A549 (cell line): ENCODE results near the gene PLEKHN1.
"Not testable (repeated sequence)": the region's sequence is repeated elsewhere in the genome, so short reads cannot be mapped to it uniquely, and the experiment has no call there.

ENCODE experiments used
- CBX8 ChIP-seq: fragments of 200-600 bp; sonication (generic); IDR thresholded peaks from 2 replicates; pipeline ENCODE4 v1.6.1; 2016
- CEBPB ChIP-seq, 2 experiments: fragments of >200 bp in 1 of 2; sonication (Bioruptor Twin) in 1 of 2; formaldehyde crosslinking in 1 of 2; IDR thresholded peaks; 2 replicates each; pipeline ENCODE4 v1.6.1; 2012 to 2016
- CTCF ChIP-seq: fragments of >200 bp; sonication (Bioruptor Twin); formaldehyde crosslinking; IDR thresholded peaks from 3 replicates; pipeline ENCODE4 v1.5.1; 2016
- ELK1 ChIP-seq: fragments of 150-350 bp; IDR thresholded peaks from 2 replicates; pipeline ENCODE4 v1.6.1; 2014; ENCODE audit warnings: low read depth, mild to moderate bottlenecking, low read length
- HMGXB4 ChIP-seq: fragments of 250-450 bp; sonication (Bioruptor Pico); IDR thresholded peaks from 2 replicates; pipeline ENCODE4 v1.5.0; 2021; ENCODE audit warnings: mild to moderate bottlenecking, moderate library complexity, borderline replicate concordance
- JUN ChIP-seq, 2 experiments: fragments of >200 bp; sonication (Bioruptor Twin); formaldehyde crosslinking; IDR thresholded peaks; 2 replicates in 1 of 2; 3 replicates in 1 of 2; pipeline ENCODE4 v1.6.1; 2016 to 2017
- MYC ChIP-seq: IDR thresholded peaks from 2 replicates; pipeline ENCODE4 v1.6.1; 2012; ENCODE audit warnings: mild to moderate bottlenecking, inconsistent platforms, low read length, improper control_type of control experiment, borderline replicate concordance
- NFE2L2 ChIP-seq: fragments of 150-350 bp; conservative IDR thresholded peaks from 2 replicates; pipeline ENCODE4 v1.6.1; 2014; ENCODE audit warnings: low read length
- RAD21 ChIP-seq, 2 experiments: fragments of >200 bp in 1 of 2; sonication (Bioruptor Twin) in 1 of 2; formaldehyde crosslinking in 1 of 2; IDR thresholded peaks in 1 of 2; conservative IDR thresholded peaks in 1 of 2; 2 replicates in 1 of 2; 3 replicates in 1 of 2; pipeline ENCODE4 v1.6.1; 2012 to 2018; ENCODE audit warnings: inconsistent platforms in 1 of 2
- REST ChIP-seq: fragments of 200-600 bp; sonication (generic); IDR thresholded peaks from 2 replicates; pipeline ENCODE4 v1.6.1; 2016; ENCODE audit warnings: antibody characterized with exemption, mild to moderate bottlenecking, moderate library complexity
- SREBF2 ChIP-seq: fragments of 450-650 bp; IDR thresholded peaks from 2 replicates; pipeline ENCODE4 v1.6.1; 2014; ENCODE audit warnings: mild to moderate bottlenecking, moderate library complexity
- USF2 ChIP-seq: fragments of 450-650 bp; IDR thresholded peaks from 2 replicates; pipeline ENCODE4 v1.6.1; 2014; ENCODE audit warnings: antibody characterized with exemption
- TF ChIP-seq, protein P1 (sequence below): IDR thresholded peaks from 2 replicates; pipeline ENCODE4 v1.6.1; 2012

DNA sequence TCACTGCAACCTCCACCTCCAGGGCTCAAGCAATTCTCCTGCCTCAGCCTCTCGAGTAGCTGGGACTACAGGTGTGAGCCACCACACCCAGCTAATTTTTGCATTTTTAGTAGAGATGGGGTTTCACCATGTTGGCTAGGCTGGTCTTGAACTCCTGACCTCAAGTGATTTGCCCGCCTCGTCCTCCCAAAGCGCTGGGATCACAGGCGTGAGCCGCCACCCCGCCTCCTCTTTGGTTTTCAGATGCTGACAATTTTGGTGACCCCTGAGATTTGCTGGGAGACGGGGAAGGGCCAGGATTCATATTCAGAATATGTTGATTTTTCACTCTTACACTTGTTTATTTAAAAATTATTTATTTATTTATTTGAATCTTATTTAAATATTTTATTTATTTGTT lies 43.8 kb downstream of the PLEKHN1 start:
- not testable (repeated sequence) for TF ChIP-seq SREBF2; RAD21 (conservative IDR thresholded peaks at IDR 0.05 in 1 of 2, IDR thresholded peaks at IDR 0.05 in 1 of 2); CTCF; REST; NFE2L2; CEBPB (IDR thresholded peaks at IDR 0.05); MYC; JUN (IDR thresholded peaks at IDR 0.05); HMGXB4 (CRISPR knock-in tag); USF2; CBX8; ELK1
- TF ChIP-seq, protein P1, sequence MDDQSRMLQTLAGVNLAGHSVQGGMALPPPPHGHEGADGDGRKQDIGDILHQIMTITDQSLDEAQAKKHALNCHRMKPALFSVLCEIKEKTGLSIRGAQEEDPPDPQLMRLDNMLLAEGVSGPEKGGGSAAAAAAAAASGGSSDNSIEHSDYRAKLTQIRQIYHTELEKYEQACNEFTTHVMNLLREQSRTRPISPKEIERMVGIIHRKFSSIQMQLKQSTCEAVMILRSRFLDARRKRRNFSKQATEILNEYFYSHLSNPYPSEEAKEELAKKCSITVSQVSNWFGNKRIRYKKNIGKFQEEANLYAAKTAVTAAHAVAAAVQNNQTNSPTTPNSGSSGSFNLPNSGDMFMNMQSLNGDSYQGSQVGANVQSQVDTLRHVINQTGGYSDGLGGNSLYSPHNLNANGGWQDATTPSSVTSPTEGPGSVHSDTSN, result not testable (repeated sequence)
